H1 (cell line): ENCODE results near the gene GPR42. TPM values are rescaled to one million over a fixed set of nuclear protein-coding genes. Genes with fewer than 3 reads are reported as not detected.

ENCODE experiments used
- ASH2L ChIP-seq: fragments of 200-600, 300-600 bp; sonication (generic); IDR thresholded peaks from one replicate; pipeline ENCODE4 v1.7.1; 2017; ENCODE audit warnings: low read length
- CBX5 ChIP-seq: fragments of 300-800, 300-1000 bp; sonication (generic); IDR thresholded peaks from 2 replicates; pipeline ENCODE4 v1.7.1; 2016; ENCODE audit warnings: antibody characterized with exemption, low read length, low read depth
- CBX8 ChIP-seq: fragments of 300-800, 300-1000 bp; sonication (generic); IDR thresholded peaks from 2 replicates; pipeline ENCODE4 v1.7.1; 2016; ENCODE audit warnings: low read depth, low read length, borderline replicate concordance
- CEBPB ChIP-seq: IDR thresholded peaks from 2 replicates; pipeline ENCODE4 v1.6.1; 2012; ENCODE audit warnings: low read depth, low read length
- CTCF ChIP-seq, 3 experiments: IDR thresholded peaks; 1 replicate in 2 of 3; 2 replicates in 1 of 3; pipeline versions ENCODE4 v1.5.1 to v1.6.1; 2011; ENCODE audit warnings: low read length in 3 of 3, mild to moderate bottlenecking in 3 of 3, inconsistent platforms in 2 of 3, low read depth in 1 of 3, moderate library complexity in 1 of 3; ENCODE audit not compliant: insufficient read depth in 1 of 3; ENCODE audit errors: control extremely low read depth in 1 of 3
- EP300 ChIP-seq, 2 experiments: IDR thresholded peaks; 1 replicate in 1 of 2; 2 replicates in 1 of 2; pipeline ENCODE4 v1.6.1; 2011 to 2012; ENCODE audit warnings: low read depth in 2 of 2, low read length in 2 of 2, mild to moderate bottlenecking in 2 of 2, borderline replicate concordance in 1 of 2, inconsistent platforms in 1 of 2, moderate library complexity in 1 of 2
- HDAC2 ChIP-seq, 2 experiments: fragments of 300-600 bp in 1 of 2; sonication (generic) in 1 of 2; IDR thresholded peaks; 2 replicates each; pipeline ENCODE4 v1.6.1; 2011 to 2012; ENCODE audit warnings: low read depth in 2 of 2, low read length in 2 of 2, mild to moderate bottlenecking in 2 of 2, moderate library complexity in 2 of 2, borderline replicate concordance in 1 of 2, inconsistent platforms in 1 of 2
- MAFK ChIP-seq: IDR thresholded peaks from 2 replicates; pipeline ENCODE4 v1.6.1; 2012; ENCODE audit warnings: low read depth, mild to moderate bottlenecking, improper control_type of control experiment, low read length
- MAX ChIP-seq: IDR thresholded peaks from 2 replicates; pipeline ENCODE4 v1.6.1; 2012; ENCODE audit warnings: inconsistent platforms
- NANOG ChIP-seq: IDR thresholded peaks from 2 replicates; pipeline ENCODE4 v1.6.1; 2011; ENCODE audit warnings: low read length, low read depth, mild to moderate bottlenecking, inconsistent platforms; ENCODE audit not compliant: insufficient read depth, poor library complexity, severe bottlenecking
- POLR2A ChIP-seq, 2 experiments: IDR thresholded peaks; 1 replicate in 1 of 2; 2 replicates in 1 of 2; pipeline ENCODE4 v1.6.1; 2011; ENCODE audit warnings: low read depth in 2 of 2, low read length in 2 of 2, mild to moderate bottlenecking in 2 of 2; ENCODE audit errors: control extremely low read depth in 1 of 2
- POLR2AphosphoS5 ChIP-seq: IDR thresholded peaks from 2 replicates; pipeline ENCODE4 v1.6.1; 2011; ENCODE audit warnings: low read depth, low read length
- RAD21 ChIP-seq, 2 experiments: IDR thresholded peaks in 1 of 2; conservative IDR thresholded peaks in 1 of 2; 2 replicates each; pipeline ENCODE4 v1.6.1; 2011; ENCODE audit warnings: low read depth in 2 of 2, low read length in 2 of 2, improper control_type of control experiment in 1 of 2, inconsistent platforms in 1 of 2, mild to moderate bottlenecking in 1 of 2, moderate library complexity in 1 of 2
- SP1 ChIP-seq: IDR thresholded peaks from 2 replicates; pipeline ENCODE4 v1.6.1; 2011; ENCODE audit warnings: low read depth, low read length
- SRF ChIP-seq: IDR thresholded peaks from 2 replicates; pipeline ENCODE4 v1.6.1; 2011; ENCODE audit warnings: mild to moderate bottlenecking, low read depth, low read length, moderate library complexity
- TAF1 ChIP-seq: IDR thresholded peaks from 2 replicates; pipeline ENCODE4 v1.6.1; 2011; ENCODE audit warnings: mild to moderate bottlenecking, low read depth, low read length
- polyA plus RNA-seq, 7 experiments: library from polyadenylated mRNA; depleted of rRNA in 3 of 7; stranded (reverse) in 5 of 7; unstranded in 2 of 7; fragments of >200 nt in 5 of 7; fragments of 200-250 nt in 2 of 7; gene quantifications; 1 replicate in 5 of 7; 2 replicates in 1 of 7; 4 replicates in 1 of 7; pipeline versions ENCODE4 v1.2.1 to v1.2.3, GENCODE V29; 2011 to 2013; ENCODE audit warnings: missing spikeins in 2 of 7, mixed read lengths in 2 of 7
- total RNA-seq: library from RNA; stranded (reverse); fragmentation: NEBNext Ultra II Directional; extraction: Animal tissue kit (Norgen Biotek cat#: 25700); gene quantifications from 2 replicates; pipeline ENCODE4 v1.2.1, GENCODE V29; 2021

GPR42 gene
- total and polyA plus RNA-seq, 2 of the 8 experiments (the other 6 are each of a cell fraction or from before 2014, with no cell fraction given), result not detected

- TF ChIP-seq CTCF (IDR thresholded peaks at IDR 0.05; ENCODE audit: control extremely low read depth in 1 of 3, insufficient read depth in 1 of 3, low read depth in 1 of 3, low read length in 3 of 3), result peak; percentile 77 to 95 (median 93)
- peak; percentile 92 to 95 for TF ChIP-seq RAD21 (IDR thresholded peaks at IDR 0.05 in 1 of 2, conservative IDR thresholded peaks at IDR 0.05 in 1 of 2; ENCODE audit: low read depth in 2 of 2, low read length in 2 of 2)
- no peak for TF ChIP-seq SP1
- TF ChIP-seq NANOG, result no peak
- no peak for TF ChIP-seq EP300 (IDR thresholded peaks at IDR 0.05; ENCODE audit: borderline replicate concordance in 1 of 2, low read depth in 2 of 2, low read length in 2 of 2)
- TF ChIP-seq SRF, result no peak
- no peak for TF ChIP-seq POLR2AphosphoS5
- no peak for TF ChIP-seq CEBPB
- no peak for TF ChIP-seq CBX5
- TF ChIP-seq TAF1, result no peak
- TF ChIP-seq MAX, result 0 out of 2 replicates have a peak, but pooled peaks have one; percentile 30
- no peak for TF ChIP-seq CBX8
- TF ChIP-seq ASH2L, result no peak
- no peak for TF ChIP-seq POLR2A (IDR thresholded peaks at IDR 0.05; ENCODE audit: control extremely low read depth in 1 of 2, low read depth in 2 of 2, low read length in 2 of 2)
- TF ChIP-seq HDAC2 (IDR thresholded peaks at IDR 0.05; ENCODE audit: borderline replicate concordance in 1 of 2, low read depth in 2 of 2, low read length in 2 of 2), result no peak
- TF ChIP-seq MAFK, result no peak
Measured at GRCh38 chr19:35352448-35353304, 18.2 kb upstream of the GPR42 start (continued).
